GM21360 (cell line): ENCODE data around the gene CDKN2B.

Experiments
- ATAC-seq: cut with Tn5 transposase; IDR thresholded peaks from one replicate; pipeline ENCODE4 v1.9.1; 2021; ENCODE audit warnings: mild to moderate bottlenecking, moderate library complexity; ENCODE audit not compliant: unreplicated experiment

CDKN2B gene

DNA sequence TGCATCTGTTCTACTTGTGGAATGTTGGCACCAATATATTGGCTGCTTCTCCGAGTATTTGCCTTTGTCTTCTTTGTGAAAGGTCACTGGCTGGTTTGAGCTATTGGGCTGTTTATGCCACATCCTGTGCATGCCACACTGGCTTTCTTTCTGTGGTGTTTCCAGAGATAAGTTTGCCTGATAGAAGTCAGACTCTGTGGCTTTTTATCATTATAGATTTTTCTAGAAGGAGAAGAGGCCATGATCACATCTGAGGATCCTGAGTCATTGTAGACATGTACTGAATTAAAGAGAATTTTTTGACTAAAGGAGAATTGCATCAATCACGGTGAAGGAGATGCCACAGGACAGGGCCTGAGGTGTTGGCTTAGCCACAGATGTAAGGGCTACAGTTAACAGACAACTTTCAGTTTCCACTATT lies 26.5 kb upstream of the CDKN2B start:
- ATAC-seq, result no peak

GRCh38 chr9:22033012-22033630 lies 24.0 kb upstream of the CDKN2B start:
- no peak for ATAC-seq

DNA sequence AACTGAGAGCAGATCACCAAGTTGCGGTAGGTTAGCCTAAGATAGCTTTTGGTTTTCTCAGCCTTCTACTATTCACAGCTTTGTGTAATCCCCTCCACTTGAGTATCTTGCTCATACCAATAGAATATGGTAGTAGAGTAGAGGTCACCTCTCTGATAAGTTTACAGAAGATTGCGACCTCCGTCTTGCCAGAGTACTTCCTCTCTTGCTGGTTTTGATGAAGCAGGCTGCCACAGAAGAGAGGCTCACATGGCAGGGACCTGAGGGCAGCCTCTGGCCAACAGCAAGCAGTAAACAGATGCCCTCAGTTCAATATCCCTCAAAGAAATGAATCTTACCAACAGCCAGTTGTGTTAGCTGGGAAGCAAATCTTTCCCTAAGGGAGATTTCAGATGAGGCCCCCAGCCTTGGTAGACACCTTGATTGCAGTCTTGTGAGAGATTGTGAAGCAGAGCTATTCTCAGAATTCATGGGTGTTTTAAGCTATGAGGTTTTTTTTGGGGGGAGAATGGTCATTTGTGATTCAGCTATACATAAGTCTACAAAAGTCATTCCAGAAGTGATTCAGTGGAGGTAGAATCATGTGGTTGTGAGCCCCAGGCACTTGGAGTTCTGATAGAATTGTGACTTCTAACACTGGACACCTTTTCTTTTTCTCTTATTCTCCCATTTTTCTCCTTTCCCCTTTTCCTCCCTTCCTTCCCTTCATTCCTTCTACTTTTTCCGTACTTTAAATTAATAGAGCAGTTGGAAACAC lies 22.7 kb upstream of the CDKN2B start:
- ATAC-seq, result no peak

- ATAC-seq, result peak; percentile 85
Measured at GRCh38 chr9:22030101-22030598, 21.0 kb upstream of the CDKN2B start.

GRCh38 chr9:22029231-22029630 lies 20.1 kb upstream of the CDKN2B start:
- no peak for ATAC-seq

DNA sequence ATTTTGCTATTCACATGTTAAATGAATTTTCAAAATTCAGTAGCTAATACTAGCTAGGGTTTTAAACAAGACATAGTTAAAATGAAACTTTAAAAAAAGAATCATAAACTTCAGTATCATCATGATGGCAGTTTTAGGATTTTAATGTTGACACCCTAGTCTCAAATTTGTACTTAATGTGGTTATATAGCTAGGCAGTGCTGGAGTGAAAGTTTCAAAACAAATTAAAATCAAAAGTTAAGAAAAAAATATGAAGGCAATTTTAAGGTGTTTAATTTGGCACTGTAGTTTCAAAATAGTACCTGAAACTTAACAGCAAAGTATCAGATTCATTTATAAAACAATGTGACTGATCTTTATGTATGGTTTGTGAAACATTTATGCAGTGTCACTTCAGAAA lies 19.3 kb upstream of the CDKN2B start:
- no peak for ATAC-seq

GRCh38 chr9:22026696-22027095 lies 17.6 kb upstream of the CDKN2B start:
- no peak for ATAC-seq

DNA sequence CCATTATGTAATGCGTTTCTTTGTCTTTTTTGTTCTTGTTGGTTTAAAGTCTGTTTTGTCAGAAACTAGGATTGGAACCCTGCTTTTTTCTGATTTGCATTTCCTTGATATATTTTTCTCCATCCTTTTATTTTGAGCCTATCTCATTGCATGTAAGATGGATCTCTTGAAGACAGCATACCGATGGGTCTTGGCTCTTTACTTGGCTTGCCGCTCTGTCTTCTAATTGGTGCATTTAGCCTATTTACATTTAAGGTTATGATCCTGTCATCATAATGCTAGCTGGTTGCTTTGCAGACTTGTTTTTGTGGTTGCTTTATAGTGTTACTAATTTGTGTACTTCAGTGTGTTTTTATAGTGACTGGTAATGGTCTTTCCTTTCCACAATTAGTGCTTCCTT lies 13.3 kb upstream of the CDKN2B start:
- no peak for ATAC-seq

DNA sequence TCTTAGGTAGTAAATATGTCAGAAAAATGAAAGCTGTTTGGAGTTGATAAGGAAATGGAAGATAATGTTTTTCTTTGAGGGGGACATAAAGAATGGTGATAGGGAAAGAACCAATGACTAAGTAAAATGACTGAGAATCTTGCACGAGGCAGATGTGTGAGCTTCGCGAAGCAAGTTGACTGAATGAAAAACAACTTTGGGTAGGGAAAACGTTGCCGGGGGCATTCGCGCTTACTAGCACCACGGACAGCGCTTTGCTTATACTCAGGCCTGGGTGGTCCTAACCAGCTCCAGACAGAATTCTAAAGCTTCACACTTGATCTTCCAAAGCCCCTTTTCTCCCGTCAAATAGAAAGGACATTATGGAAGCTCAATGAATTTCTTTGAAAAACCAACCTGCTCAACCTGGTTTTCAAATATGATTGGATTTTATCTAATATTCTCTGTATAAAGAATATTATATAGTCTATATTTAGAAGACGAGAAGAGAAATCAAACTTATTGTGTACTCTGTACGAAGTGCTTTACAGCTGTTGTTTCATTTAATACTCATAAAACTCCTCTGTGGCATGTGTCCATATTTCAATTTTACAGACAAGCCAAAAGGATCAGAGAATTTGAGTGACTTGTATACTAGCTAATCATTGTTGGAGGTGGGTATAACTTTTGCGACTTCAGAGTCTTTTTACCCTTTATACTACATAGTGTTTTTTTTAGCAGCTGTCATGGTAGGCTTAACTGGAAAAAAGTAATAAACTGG lies 1.9 kb upstream of the CDKN2B start:
- no peak for ATAC-seq

DNA sequence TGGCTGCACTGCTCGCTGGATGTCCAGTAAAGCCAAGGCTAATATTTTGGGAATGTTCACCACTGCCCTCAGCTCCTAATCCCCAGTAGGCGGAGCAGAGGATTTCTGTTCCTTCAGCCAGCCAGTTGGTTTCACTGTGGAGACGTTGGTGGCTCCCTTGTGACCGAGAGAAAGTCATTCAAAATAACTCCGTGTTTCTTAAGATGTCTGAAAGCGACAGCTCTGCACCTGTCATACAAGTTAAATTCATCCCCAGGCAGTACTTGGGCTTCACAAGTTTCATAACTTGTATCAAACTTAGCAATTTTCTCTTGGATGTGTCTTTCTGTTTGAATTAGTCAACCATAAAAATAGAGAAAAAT lies 382 bp upstream of the CDKN2B start:
- ATAC-seq, result peak; percentile 48

GRCh38 chr9:22008384-22008716 lies 755 bp downstream of the CDKN2B start:
- ATAC-seq, result no peak

DNA sequence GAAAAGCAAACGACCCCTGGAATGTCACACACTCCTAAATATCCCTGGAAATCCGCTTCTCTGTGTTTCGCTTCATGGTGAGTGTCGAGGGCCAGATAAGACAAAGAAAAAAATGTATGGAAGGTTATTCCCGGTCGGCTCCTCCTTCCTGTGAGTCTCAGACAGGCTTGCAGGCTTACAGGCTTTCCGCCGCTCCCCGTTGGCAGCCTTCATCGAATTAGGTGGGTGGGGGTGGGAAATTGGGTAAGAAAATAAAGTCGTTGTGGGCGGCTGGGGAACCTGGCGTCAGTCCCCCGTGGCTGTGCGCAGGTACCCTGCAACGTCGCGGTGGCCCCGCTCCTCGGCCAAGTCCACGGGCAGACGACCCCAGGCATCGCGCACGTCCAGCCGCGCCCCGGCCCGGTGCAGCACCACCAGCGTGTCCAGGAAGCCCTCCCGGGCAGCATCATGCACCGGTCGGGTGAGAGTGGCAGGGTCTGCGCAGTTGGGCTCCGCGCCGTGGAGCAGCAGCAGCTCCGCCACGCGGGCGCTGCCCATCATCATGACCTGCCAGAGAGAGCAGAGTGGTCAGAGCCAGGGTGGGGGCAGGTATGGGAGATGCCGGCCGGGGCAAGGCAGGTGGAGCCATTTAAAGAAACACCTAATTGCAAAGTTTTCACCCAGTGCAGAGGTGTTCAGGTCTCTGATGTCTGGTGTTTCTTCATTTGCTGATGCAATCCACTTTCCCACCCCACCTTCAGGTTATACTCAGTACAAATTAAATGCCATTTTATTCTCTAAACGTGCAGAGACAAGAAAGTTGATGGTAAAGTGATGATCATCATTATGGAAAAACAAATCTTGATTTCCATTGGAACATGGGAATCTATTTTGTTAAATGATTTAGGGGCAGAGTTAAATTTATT lies 3.2 kb downstream of the CDKN2B start:
- ATAC-seq, result no peak

DNA sequence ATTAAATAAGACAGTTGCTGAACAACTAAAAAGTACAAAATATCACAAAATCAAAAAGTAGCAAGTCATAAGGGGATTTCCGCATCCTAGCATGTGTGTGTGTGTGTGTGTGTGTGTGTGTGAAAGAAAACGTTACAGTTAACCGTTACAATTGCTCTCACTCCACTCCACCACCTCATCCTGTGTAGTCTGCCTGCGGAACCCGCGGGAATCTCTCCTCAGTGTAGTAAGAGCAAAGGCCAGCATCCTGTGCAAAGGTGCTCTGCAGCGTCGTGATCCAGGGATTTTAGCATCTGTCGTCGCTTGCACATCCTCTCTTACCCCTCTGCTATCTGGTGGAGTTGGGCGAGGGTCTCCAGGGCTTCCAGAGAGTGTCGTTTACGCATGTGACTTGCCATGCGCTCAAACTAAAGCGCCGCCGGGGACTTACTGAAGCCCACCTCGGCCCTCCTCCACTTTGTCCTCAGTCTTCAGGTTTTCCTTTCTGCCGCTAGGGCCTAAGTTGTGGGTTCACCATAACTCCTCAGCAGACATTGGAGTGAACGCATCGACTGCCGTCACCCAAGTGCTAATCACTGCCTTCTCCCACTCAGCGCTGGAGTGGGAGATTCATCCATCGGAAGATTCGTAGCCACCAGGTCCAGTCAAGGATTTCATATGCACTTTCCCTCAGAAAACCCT lies 3.9 kb downstream of the CDKN2B start:
- ATAC-seq, result no peak

DNA sequence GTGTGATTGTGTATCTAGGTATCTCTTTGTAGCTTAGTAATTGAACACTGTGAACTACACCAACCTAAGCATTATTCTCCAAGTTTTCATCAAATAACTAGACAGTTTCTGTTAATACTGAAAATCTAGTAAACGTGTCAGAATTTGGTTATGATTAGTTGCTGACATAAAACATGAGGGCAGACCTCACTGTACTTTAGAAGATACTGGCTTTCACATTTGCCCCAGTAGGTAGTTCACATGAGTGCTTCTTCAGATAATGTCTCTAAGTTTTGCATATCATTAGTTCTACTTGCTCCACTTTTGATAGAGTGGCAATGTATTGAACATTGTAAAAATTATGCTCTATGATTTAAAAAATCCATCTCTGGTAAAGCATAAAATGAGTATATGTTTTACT lies 7.1 kb downstream of the CDKN2B start:
- ATAC-seq, result no peak

DNA sequence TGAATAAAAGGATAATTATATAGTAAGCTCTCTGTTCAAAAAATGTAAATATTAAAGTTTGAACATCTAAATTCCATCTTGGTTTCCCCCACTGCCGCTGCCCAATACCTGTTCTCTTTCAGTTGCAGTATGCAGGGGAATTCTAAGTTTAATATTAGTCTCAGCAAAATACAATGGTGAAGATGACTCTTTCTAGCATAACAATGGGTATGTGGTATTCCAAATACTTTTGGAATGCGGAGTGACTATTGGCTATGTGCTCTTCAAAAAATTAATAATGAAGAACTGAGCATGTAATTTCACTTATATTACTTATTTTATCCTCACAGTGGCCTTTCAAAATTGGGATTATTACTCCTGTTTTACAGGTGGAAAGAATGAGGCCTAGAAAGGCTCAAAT lies 11.1 kb downstream of the CDKN2B start:
- ATAC-seq, result no peak

GRCh38 chr9:21997480-21997879 lies 11.6 kb downstream of the CDKN2B start:
- no peak for ATAC-seq

DNA sequence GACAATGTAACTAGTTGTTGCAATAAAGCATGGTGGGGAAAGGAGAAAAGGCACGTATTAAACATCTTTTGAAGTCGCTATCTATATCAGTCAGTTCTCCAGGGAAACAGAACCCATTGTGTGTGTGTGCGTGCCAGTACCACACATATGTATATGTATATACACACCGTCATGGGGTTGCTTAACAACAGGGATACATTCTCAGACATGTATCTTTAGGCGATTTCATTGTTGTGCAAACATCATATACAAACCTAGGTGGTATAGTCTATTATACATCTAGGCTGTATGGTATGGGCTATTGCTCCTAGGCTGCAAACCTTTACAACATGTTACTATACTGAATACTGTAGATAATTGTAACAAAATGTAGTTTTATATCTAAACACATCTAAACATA lies 12.2 kb downstream of the CDKN2B start:
- no peak for ATAC-seq

DNA sequence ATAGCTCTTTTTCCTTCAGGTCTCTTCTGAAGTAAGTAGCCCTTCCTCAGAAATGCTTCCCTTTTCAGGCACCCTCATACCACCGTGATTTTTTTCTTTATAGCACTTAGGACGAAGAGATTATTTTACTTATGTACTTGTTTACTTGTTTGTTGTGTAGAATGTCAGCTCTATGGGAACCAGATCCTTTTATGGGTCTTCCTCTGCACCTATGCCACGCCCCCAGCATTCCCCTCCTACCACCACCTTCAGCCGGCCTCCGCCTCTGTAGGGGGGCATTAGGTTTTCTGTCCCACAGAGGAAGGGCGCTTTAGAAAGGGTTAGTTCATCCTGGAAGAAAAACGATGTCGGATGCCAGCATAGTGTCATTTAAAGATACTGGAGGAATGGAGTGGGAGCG lies 12.7 kb downstream of the CDKN2B start:
- ATAC-seq, result no peak

DNA sequence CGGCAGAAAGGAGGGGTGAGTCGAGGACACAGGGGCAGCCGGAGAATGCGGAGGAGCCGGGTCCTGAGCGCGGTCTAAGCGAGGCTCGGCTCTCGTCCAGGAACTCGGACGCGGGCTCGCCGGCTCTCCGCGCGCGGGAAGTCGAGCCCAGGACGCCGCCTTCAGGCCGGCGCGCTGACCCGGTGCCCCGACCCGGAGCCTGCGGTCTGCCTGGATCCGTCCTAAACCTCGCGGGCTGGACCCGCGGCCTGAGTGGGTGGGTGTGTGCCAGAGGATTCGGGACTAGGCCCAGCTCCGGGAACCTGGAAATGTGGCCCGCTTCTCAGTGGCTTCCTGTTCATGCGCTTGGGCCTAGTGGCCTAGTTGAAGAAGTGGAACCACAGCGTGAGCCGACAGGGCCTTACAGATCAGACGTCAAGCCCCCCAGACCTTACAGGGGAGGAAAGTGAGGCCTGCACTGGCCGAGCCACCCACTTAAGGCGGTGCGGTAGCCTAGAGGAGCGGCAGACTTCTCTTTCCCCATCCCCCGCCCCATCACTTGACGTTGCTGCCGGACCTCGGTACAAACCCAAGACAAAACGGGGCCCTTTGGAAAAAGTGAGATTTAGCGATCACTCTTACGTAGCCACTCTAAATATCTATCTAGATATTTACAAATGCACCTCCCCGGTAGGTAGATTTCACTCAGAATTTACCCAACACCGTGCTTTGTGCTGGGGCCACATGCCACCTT lies 13.3 kb downstream of the CDKN2B start:
- no peak for ATAC-seq
